Germinal center (tissue), 1 donor: Measurements from ENCODE around the gene SEL1L3.

ENCODE experiments used
- DNase-seq: peaks from one replicate; pipeline ENCODE4 v3.0.0; 2012; ENCODE audit warnings: mixed read lengths, low spot score

The SEL1L3 gene

DNA sequence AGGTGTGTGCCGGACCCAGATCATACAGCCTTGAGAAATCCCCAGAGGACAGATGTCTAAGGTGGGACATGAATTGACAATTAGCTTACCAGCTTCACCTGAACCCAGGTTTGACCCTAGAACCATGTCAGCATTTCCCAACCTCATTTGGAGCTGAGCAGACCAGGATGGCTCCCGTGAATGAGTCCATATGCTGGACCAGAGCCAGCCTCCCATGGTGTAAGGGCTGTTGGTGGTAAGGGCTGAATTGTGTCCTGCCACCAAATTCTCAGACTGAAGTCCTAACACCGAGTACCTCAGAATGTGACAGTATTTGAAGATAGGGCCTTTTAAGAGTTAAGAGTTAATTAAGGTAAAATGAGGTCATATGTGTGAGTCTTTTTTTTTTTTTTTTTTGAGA, 118.8 kb downstream of the SEL1L3 start:
- DNase-seq, result no peak

DNA sequence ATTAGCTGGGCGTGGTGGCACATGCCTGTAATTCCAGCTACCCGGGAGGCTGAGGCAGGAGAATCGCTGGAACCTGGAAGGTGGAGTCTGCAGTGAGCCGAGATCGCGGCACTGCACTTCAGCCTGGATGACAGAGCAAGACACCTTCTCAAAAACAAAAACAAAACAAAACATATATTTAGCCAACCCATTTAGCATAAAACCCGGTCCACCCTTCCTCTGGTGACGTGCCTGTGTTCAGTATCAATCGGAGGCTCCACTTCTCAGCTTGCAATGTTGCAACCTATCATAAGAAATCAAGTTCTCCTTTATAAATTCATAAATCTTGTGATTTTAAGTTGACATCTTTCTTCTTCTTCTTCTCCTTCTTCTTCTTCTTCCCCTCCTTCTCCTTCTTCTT, 133.2 kb downstream of the SEL1L3 start:
- DNase-seq, result no peak

DNA sequence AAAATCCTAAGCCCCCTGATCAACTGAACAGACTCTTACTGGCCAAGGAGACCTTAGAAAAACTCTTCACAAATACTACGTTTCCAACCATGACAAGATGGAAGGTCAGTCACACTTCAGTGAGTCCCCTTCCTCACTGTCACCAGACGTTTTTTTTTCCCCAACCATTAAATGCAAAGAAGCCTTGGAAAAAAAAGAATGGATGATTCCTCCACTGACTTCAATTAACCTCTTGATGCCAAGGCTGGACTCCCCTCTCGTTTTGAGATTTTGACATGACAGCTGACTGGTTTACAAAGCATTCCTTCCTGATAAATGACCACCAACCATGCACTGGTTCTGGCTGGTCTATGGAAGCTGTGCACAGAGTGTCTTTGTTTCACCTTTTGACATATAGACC, 133.9 kb downstream of the SEL1L3 start:
- DNase-seq, result no peak

DNA sequence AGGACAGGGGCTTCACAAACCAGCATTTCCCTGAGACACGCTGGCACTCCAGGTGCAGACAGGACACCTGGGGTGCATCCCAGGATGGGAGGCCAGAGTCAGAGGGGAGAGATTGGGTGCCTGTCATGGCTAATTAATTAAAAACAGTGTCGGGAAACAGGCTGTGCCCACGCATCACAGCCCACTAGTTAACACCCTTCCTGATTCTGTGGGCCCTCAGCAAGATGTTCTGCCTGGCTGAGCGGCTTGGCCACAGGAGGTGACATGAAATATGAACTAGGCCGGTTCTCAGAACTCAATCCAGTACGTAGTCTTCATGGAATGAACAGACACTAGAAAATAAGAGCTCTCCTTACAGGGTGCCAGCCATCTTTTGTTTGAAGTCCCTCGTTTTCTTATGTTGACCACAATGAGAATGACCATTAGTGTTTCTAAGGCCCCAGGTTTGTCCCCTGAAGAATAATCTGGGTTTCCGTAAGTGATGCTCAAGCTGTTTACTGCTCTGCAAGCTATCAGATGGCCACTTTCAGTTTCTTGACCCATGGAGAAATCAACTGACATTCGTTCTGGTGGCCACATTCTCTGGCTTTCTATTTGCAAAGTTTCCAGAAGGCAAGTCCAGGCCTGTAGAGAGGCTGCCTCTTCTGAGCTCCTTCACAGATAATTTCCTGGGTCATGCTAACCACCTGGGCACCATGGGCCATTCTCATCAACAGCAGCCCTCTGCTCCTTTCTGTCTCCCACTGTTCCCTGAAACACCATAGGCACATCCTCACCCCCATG, 134.9 kb downstream of the SEL1L3 start:
- peak; percentile 41 for DNase-seq

DNA sequence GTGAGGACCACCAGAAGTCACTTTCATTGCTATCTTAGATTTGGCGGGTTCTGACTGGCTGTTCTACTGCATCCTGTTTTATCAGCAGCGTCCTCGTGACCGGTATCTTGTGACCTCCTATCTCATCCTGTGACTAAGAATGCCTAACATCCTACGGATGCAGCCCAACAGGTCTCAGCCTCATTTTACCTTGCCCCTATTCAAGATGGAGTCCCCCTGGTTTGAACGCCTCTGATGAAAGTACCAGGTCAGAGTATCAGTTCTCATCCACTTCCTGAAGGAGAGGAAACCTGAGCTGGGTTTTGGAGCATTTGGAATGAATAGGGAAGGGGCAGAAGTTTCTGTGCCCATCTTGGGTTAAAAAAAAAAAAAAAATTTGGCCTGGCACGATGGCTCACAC, 136.9 kb downstream of the SEL1L3 start:
- no peak for DNase-seq

DNA sequence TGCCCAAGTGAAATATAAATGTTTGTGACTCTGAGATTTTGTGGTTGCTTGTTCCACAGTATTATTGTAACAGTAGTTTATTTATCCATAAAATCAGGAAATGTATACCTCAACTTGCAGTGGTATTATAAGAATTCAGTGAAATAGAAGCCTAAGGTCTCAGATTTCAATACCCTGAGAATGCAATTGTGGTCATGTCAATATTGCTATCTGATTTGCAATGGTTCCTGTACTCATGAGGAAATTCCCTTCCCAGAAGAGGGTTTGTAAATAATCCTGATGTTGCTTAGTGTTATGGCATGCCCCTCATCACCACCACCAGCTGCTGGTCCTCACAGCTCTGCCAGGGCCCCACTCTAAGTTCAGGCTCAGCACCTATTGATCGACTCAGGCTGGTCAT, 139.4 kb downstream of the SEL1L3 start:
- DNase-seq, result no peak

DNA sequence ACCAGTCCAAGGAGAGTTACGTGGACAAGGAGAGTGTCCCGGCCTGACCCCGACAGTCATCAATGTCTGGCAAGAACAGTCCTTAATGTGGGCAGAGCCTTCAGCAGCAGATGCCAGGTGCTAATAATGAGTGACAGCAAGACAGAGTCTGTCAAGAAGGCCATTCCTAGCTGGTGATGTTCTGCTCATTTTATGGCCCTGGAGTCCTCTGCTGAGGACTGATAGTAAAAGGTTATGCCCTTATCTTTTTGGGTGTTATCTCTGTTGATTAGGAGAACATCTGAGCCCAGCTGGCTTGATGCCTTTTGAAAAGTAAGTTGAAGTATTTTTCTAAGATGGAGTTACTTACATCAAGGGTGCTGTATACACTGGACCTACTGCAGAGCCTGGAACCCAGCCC, 139.8 kb downstream of the SEL1L3 start:
- no peak for DNase-seq

DNA sequence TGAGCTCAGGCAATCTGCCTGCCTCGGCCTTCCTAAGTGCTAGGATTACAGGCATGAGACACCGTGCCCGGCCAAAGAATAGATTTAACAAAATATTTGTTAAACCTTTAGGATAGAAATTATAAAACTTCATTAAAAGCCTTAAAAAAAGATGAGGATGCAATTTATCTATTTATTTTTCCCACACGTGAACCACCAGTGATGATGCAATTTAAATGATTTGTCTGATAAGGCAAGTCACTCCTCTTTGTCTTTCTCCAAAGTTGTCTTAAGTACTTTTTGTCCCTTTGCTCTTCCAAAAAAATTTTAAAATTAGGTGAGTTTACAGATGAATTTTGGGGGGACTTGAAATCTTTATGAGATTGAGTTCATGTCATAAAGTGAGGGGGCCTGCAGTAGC, 149.0 kb downstream of the SEL1L3 start:
- no peak for DNase-seq

DNA sequence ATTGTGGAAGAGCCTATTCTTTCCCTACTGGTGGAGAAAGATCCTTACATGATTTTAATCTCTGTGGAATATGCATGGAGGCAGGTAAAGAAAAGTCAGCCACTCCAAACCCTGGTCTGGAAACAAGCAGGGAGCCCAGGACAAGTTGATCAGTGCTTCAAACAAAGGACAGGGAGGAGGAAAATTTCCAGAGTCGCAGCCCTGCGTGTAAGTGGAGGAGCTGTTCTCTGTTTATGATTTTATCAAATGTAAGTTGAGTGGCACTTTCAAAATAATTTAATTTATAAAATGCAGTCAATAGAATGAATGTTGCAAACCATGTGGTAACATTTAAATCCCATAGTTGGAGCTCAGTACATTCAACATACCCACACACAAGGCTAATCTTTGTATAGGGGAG, 150.2 kb downstream of the SEL1L3 start:
- no peak for DNase-seq

DNA sequence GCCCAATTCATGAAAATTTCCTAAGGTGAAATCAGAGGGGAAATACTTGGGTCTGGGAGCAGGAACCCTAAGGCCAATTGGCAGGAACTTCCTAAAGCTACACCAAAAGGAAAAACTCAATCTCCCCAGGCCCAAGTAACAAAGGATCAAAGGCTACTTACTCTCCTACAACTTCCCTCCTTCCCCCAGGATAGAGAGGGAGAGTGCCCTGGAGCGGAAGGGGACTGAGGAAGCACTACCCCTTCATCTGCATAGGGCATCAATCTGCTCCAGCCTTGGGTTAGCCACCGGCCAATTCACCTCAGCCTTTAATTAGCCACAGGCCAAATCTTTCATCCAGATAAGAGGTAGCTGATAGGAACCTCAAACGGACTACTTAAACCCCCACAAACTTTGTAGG, 152.2 kb downstream of the SEL1L3 start:
- DNase-seq, result no peak

DNA sequence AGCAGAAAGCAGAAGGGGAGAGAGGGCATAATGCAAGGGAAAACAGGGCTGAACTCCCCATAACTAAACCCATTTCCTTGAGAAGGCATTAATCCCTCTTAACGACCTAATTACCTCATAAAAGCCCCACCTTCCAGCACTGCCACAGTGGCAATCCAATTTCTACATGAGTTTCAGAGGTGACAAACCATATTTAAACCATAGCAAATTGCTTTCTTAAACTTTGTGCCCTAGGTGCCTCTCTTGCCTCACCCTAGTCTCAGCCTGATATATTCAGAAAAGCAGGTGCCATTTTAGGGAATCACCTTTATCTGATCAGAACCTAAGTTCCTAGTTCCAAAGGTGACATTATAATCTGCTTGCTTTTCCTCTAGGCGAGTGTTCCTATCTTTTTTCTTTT, 158.3 kb downstream of the SEL1L3 start:
- no peak for DNase-seq

DNA sequence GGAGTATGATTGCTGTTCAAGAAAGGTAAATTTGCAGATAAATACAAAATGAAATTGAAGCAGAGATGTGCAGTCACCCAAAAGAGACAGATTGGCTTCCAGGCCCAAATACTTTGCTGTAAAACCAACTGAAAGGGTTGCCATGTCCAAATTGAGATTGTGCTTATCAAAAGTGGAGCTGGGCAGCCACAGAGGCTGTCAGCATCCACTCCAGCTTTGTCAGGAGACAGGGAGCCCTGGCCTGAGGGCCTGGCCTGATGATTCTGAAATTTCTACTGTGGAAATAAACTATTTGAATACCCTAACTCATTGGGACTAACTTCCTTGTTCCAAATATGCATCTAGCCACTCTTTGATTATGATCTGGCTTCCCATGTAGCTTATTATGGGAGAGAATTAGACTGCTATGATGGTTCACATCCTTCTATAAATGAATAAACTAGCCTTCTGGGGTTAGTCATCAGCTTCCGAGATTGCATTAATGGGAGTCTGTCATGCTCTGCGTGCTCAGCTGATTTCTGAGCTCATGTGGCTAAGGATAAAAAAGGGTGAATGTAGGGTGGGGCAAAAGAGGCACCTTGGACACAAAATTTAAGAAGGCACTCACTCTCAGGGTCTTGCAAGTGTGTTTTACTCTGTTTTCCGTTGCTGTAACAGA, 158.9 kb downstream of the SEL1L3 start:
- no peak for DNase-seq

DNA sequence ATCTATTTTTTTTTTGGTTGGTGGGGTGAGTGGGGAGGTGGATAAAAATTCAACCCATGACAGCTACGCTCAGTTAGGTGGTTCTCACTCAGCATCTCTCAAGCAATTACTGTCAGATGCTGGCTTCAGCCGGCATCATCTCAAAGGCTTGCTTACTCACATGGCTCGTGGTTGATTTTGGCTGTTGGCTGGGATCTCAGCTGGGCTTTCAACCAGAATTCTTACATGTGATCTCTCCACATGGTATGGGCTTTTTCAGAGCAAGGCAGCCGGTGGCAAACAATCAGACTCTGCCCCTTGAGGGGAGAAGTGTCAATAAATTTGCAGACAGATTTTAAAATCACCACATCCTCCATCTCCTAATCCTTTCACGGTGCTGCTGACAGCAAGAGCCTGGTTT, 159.9 kb downstream of the SEL1L3 start:
- no peak for DNase-seq

DNA sequence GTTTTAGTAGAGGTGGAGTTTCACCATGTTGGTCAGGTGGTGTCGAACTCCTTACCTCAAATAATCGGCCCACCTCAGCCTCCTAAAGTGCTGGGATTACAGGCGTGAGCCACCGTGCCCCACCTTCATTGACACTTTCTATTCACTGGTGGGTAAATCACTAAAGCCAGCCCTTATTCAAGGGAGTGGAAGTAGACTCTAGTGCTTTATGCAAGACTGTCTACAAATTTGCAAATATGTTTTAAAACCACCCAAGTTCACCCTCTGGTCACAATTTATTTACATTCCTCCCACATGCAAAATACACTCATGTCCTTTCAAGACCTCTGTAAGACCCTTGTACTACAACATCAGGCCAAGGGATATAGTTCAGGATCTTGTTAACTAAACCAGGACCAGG, 162.1 kb downstream of the SEL1L3 start:
- DNase-seq, result no peak

DNA sequence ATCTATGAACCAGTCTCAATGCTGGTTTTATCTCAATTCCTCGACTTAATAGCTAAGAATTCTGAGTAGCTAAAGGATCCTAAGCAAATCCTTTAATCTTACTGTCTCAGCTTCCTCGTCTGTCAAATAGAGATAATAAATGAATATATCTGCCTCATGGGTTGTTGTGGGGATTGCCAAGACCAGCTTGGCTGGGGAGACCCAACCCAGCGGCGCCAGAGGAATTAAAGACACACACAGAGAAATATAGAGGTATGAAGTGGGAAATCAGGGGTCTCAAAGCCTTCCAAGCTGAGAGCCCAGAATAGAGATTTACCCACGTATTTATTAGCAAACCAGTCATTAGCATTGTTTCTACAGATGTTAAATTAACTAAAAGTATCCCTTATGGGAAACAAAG, 165.3 kb downstream of the SEL1L3 start:
- DNase-seq, result no peak
